Left renal cortex interstitium (tissue), 4 donors: Measurements from ENCODE around the gene SLC25A3. TPM values are rescaled to one million over a fixed set of nuclear protein-coding genes. Genes with fewer than 3 reads are reported as not detected.
A peak's percentile ranks its signal among the peaks of the same experiment; 100 is the strongest.
"Not testable (repeated sequence)": the region's sequence is repeated elsewhere in the genome, so short reads cannot be mapped to it uniquely, and the experiment has no call there.

ENCODE experiments used
- DNase-seq, 4 donors: peaks; one replicate each; pipeline ENCODE4 v3.0.0-alpha.2; 2013; ENCODE audit warnings: low read depth in 4 of 4, low spot score in 2 of 4, missing footprints in 1 of 4
- polyA plus RNA-seq, 4 donors: library from polyadenylated mRNA; unstranded; fragments of 120-200 nt; gene quantifications; one replicate each; pipeline ENCODE4 v1.2.1, GENCODE V29; 2013; ENCODE audit not compliant: insufficient read length in 4 of 4

Gene SLC25A3
- 100 to 1,000 TPM; 525 to 702 (median 630) TPM for polyA plus RNA-seq

- peak; percentile 87 to 96 (median 94) for DNase-seq
Observed at GRCh38 chr12:98593351-98594049, at the start of gene SLC25A3. Gene SLC25A3 (plus strand): TSS chr12:98593686. CDS start chr12:98593979, 293 bp downstream.

GRCh38 chr12:98543701-98544100 lies 49.8 kb upstream of the SLC25A3 start:
- no peak for DNase-seq

GRCh38 chr12:98544751-98545150 lies 48.7 kb upstream of the SLC25A3 start:
- no peak for DNase-seq

GRCh38 chr12:98549371-98550110 lies 43.9 kb upstream of the SLC25A3 start:
- DNase-seq = no peak

GRCh38 chr12:98551787-98552186 lies 41.7 kb upstream of the SLC25A3 start:
- no peak for DNase-seq

GRCh38 chr12:98558097-98558496 lies 35.4 kb upstream of the SLC25A3 start:
- DNase-seq = not testable (repeated sequence)

GRCh38 chr12:98559666-98560065 lies 33.8 kb upstream of the SLC25A3 start:
- DNase-seq = no peak

GRCh38 chr12:98561846-98562245 lies 31.6 kb upstream of the SLC25A3 start:
- DNase-seq = no peak

- DNase-seq = no peak
Observed at GRCh38 chr12:98572010-98572409, 21.5 kb upstream of the SLC25A3 start.

GRCh38 chr12:98574110-98574509 lies 19.4 kb upstream of the SLC25A3 start:
- no peak for DNase-seq

GRCh38 chr12:98575013-98575412 lies 18.5 kb upstream of the SLC25A3 start:
- no peak for DNase-seq

GRCh38 chr12:98576795-98577194 lies 16.7 kb upstream of the SLC25A3 start:
- not testable (repeated sequence) for DNase-seq

- DNase-seq = no peak
Observed at GRCh38 chr12:98578392-98578791, 15.1 kb upstream of the SLC25A3 start.

GRCh38 chr12:98578821-98579220 lies 14.7 kb upstream of the SLC25A3 start:
- no peak for DNase-seq

- no peak for DNase-seq
Observed at GRCh38 chr12:98579347-98579746, 14.1 kb upstream of the SLC25A3 start.

GRCh38 chr12:98579835-98580234 lies 13.7 kb upstream of the SLC25A3 start:
- no peak for DNase-seq

- no peak for DNase-seq
Observed at GRCh38 chr12:98580695-98581094, 12.8 kb upstream of the SLC25A3 start.

- no peak for DNase-seq
Observed at GRCh38 chr12:98581101-98581500, 12.4 kb upstream of the SLC25A3 start.

- DNase-seq = no peak
Observed at GRCh38 chr12:98582093-98582492, 11.4 kb upstream of the SLC25A3 start.

GRCh38 chr12:98587084-98587483 lies 6.4 kb upstream of the SLC25A3 start:
- no peak for DNase-seq

- no peak for DNase-seq
Observed at GRCh38 chr12:98591209-98591608, 2.3 kb upstream of the SLC25A3 start.

GRCh38 chr12:98592825-98593322 lies 612 bp upstream of the SLC25A3 start:
- no peak for DNase-seq
